Measurements from ENCODE around the gene MIER2.

- no peak for TF ChIP-seq EP300 (IDR thresholded peaks at IDR 0.05)
- TF ChIP-seq CTCF (IDR thresholded peaks at IDR 0.05), result no peak
Observed at GRCh38 chr19:351976-352625, 7.5 kb upstream of the MIER2 start.
